Vagina (tissue), 2 donors: ENCODE measurements around the gene RNF223. TPM values are rescaled to one million over a fixed set of nuclear protein-coding genes. Genes with fewer than 3 reads are reported as not detected.
A peak's percentile ranks its signal among the peaks of the same experiment; 100 is the strongest.

Source experiments
- DNase-seq, 2 donors: peaks; one replicate each; pipeline ENCODE4 v3.0.0-alpha.2; 2017; ENCODE audit errors: extremely low spot score in 2 of 2
- H3K27ac ChIP-seq: fragments of 200-600 bp; sonication (generic); one replicate; pipeline ENCODE4 v1.5.1; 2019
- H3K27me3 ChIP-seq: fragments of 200-600 bp; sonication (generic); one replicate; pipeline ENCODE4 v1.5.1; 2019
- H3K36me3 ChIP-seq, 2 donors: fragments of 200-600 bp; sonication (generic); one replicate each; pipeline ENCODE4 v1.5.1; 2017 to 2019
- H3K4me1 ChIP-seq: fragments of 200-600 bp; sonication (generic); one replicate; pipeline ENCODE4 v1.5.1; 2019
- H3K4me3 ChIP-seq, 2 donors: fragments of 200-600 bp; sonication (generic); 1 replicate in 1 of 2; 2 replicates in 1 of 2; pipeline ENCODE4 v1.5.1; 2016 to 2019
- H3K9me3 ChIP-seq: fragments of 200-600 bp; sonication (generic); one replicate; pipeline ENCODE4 v1.5.1; 2019
- POLR2A ChIP-seq, 2 donors: fragments of 450-650 bp; IDR thresholded peaks; one replicate each; pipeline ENCODE4 v1.6.1; 2017; ENCODE audit warnings: antibody characterized with exemption in 2 of 2, mild to moderate bottlenecking in 2 of 2, moderate library complexity in 2 of 2
- POLR2AphosphoS5 ChIP-seq, 2 donors: sonication (generic); formaldehyde crosslinking; IDR thresholded peaks; one replicate each; pipeline ENCODE4 v1.9.0; 2017; ENCODE audit warnings: antibody characterized with exemption in 2 of 2, mild to moderate bottlenecking in 2 of 2, low read depth in 1 of 2; ENCODE audit not compliant: insufficient read depth in 1 of 2
- intact Hi-C: fragments of 100-400 bp; cut with DNase I; formaldehyde crosslinking; loops from one replicate; pipeline ENCODE4 v1.15.1; 2023
- total RNA-seq: library from RNA; depleted of rRNA; stranded (reverse); fragments of >200 nt; gene quantifications from one replicate; pipeline ENCODE4 v1.2.3, GENCODE V29; 2016
- TF ChIP-seq, protein P1 (sequence below), 3 experiments: fragments of 450-650 bp in 2 of 3; fragments of 200-600 bp in 1 of 3; sonication (generic) in 1 of 3; IDR thresholded peaks; one replicate each; pipeline ENCODE4 v1.5.1; 2017 to 2019; ENCODE audit warnings: antibody characterized with exemption in 3 of 3, mild to moderate bottlenecking in 2 of 3, moderate library complexity in 2 of 3

Gene RNF223
- 4.9 TPM for total RNA-seq

DNA sequence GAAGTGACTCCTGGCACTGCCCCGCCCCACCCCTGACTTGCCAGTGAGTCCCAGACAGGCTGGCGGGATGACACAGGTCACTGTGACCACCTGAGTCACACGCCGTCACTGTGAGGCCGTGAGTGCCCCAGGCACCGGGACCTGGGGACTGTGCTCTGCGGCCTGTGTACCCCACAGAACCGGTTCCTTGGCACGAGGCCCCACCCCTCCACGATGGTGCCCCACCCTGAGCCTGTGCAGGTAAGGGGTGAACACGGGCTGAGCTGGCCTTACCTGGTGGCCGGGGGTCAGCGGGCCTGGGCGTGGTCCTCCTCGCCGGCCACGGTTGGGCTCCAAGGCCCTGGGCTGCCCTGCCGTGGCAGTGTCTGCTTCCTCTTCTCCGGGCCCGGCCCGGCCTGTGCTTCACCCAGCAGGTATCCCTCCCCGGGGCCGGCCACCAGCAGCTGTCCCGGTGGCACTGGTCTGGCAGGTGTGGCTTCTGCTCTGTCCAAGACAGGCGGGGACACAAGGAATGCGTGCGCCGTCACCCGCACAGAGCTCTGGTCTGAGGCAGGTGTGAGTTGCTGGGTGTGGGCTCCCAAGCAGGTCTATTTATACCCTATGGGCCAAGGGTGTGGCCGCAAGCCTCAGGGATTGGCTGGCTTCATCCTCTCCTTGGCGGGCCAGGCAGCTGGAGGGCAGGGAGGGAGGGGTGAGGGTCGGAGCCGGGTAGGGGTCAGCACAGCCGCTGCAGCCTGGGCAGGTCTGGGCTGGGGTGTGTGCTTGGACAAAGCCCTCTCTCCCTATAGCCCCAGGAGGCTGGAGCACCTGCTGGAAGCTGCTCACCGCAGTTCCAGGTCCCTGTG is at the start of gene RNF223:
Gene RNF223, minus strand, starts transcription at position 564 of the 845 bp plus-strand sequence. CDS start 1,740 bp downstream, outside the sequence.
- Histone ChIP-seq H3K27ac (peak within 1 kb of the TSS; percentile 39), H3K9me3 (no peaks in the 10 kb centered on the region), H3K27me3 (no peaks in the 10 kb centered on the region), H3K4me3 (peak within 1 kb of the TSS in 1 of 2 donors; percentile 26), H3K4me1 (peaks cover 9% of the 10 kb centered on the region), H3K36me3 (no peaks in the 10 kb centered on the region)
- TF ChIP-seq, protein P1, sequence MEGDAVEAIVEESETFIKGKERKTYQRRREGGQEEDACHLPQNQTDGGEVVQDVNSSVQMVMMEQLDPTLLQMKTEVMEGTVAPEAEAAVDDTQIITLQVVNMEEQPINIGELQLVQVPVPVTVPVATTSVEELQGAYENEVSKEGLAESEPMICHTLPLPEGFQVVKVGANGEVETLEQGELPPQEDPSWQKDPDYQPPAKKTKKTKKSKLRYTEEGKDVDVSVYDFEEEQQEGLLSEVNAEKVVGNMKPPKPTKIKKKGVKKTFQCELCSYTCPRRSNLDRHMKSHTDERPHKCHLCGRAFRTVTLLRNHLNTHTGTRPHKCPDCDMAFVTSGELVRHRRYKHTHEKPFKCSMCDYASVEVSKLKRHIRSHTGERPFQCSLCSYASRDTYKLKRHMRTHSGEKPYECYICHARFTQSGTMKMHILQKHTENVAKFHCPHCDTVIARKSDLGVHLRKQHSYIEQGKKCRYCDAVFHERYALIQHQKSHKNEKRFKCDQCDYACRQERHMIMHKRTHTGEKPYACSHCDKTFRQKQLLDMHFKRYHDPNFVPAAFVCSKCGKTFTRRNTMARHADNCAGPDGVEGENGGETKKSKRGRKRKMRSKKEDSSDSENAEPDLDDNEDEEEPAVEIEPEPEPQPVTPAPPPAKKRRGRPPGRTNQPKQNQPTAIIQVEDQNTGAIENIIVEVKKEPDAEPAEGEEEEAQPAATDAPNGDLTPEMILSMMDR (IDR thresholded peaks at IDR 0.05) = no peak
- no peak for TF ChIP-seq POLR2A (IDR thresholded peaks at IDR 0.05)
- TF ChIP-seq POLR2AphosphoS5 (IDR thresholded peaks at IDR 0.05; ENCODE audit: insufficient read depth in 1 of 2, low read depth in 1 of 2) = peak in 1 of 2 donors; percentile 47
- intact Hi-C loops = no loop called here
- DNase-seq = no peak

DNA sequence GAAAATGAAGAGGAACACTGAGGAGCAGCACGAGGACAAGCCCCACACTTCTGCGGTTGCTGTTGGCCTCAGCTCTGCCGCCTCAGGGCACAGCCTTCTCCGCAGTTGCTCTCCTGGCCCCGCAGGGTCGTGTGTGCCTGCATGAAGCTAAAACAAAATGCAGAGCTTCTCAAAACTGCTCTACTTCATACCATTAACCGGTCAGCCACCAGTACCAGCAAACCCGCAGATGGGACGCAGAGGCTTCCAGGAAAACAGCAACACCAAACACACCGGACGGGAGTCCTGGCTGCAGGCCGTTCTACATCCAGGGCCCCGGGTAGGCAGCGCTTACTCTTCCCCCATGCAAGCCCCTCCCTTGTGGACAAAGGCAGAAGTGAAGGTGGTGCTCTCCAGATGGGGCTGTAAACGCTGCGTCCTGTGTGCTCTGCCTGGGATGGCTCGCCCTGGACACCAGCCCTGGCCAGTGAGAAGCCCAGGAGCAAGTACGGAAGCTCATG is 48.9 kb upstream of the RNF223 start:
- Histone ChIP-seq H3K36me3 (no peaks in the 10 kb centered on the region), H3K27ac (no peak overlapping the region), H3K4me1 (peaks cover 11% of the 10 kb centered on the region), H3K4me3 (no peak overlapping the region), H3K27me3 (no peaks in the 10 kb centered on the region), H3K9me3 (no peaks in the 10 kb centered on the region)
- TF ChIP-seq POLR2A (IDR thresholded peaks at IDR 0.05) (no peak), POLR2AphosphoS5 (IDR thresholded peaks at IDR 0.05; ENCODE audit: insufficient read depth in 1 of 2, low read depth in 1 of 2) (no peak)
- TF ChIP-seq, protein P1 (IDR thresholded peaks at IDR 0.05) = no peak
- no peak for DNase-seq
- intact Hi-C loops = loop anchor here (5.0 to 10.0 kb wide), 2 partner anchors 112 to 169 kb away; partner anchors contain the start of genes B3GALT6 and SDF4

DNA sequence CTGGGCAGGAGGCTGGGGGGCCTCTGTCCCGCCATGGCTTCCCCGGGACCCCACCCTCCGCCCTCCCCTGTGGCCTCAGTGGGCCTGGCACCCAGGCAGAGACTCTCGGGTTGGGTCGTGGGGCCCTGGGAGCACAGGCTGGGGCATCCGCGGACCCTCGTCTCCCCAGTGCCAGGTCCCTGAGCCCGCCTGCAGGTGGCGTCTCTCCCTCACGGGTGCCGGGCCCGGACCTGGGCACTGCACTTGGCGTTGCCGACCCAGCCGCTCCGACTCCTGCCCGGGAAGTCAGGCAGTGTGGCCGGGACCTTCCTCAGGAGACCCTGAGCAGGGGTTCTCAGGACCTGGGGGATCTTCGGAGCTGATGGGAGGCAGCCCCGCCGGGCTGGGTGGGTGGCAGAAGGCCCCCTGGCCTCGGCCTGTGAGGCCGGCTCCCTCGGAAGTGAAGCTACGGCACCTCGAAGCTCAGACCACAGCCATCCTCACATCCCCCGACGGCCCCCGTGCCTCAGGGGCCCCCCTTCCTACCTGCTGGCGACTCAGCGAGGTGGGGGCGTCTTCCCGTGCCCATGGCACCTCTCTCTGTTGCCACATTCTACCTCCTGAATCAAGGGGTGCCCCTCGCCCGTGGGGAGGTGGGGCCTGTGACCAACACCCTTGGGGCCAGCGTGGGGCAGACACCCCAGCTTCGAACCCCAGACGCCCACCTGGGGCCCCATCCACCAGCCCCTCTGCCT is 48.1 kb upstream of the RNF223 start:
- Histone ChIP-seq H3K36me3 (no peaks in the 10 kb centered on the region), H3K27ac (no peak overlapping the region), H3K27me3 (no peaks in the 10 kb centered on the region), H3K4me3 (peak overlapping the region in 1 of 2 donors; percentile 20), H3K9me3 (no peaks in the 10 kb centered on the region), H3K4me1 (peaks cover 11% of the 10 kb centered on the region)
- intact Hi-C loops = loop anchor here (5.0 to 10.0 kb wide), 2 partner anchors 113 to 170 kb away; partner anchors contain the start of genes B3GALT6 and SDF4
- no peak for DNase-seq
- TF ChIP-seq, protein P1 (IDR thresholded peaks at IDR 0.05) = peak; percentile 80 to 96 (median 82)
- TF ChIP-seq POLR2A (IDR thresholded peaks at IDR 0.05) = no peak
- peak in 1 of 2 donors; percentile 22 for TF ChIP-seq POLR2AphosphoS5 (IDR thresholded peaks at IDR 0.05; ENCODE audit: insufficient read depth in 1 of 2, low read depth in 1 of 2)

DNA sequence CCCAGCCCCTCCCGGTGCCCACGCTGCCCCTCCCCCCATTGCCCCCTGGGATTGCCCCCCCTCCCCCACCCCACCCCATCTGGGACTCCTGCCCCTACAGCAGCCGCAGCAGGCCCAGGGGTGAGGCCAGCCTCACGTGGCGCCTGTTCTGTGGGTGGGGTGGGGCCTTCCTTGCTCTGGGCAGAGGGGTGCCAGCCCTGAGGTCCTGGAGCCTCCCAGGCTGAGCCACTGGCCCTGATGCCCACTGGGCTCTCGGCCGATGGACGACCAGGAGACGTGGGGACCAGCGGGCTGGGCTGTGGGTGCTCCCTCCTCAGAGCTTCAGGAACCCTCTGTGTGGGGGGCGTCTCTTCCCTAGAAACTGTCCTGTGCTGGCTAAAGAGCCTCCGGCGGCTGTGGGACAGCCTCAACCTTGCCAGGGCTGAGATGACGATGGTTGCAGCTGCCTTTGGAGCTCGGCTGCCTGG is 47.5 kb upstream of the RNF223 start:
- no peak for DNase-seq
- TF ChIP-seq POLR2A (IDR thresholded peaks at IDR 0.05) (no peak), POLR2AphosphoS5 (IDR thresholded peaks at IDR 0.05; ENCODE audit: insufficient read depth in 1 of 2, low read depth in 1 of 2) (no peak)
- TF ChIP-seq, protein P1 (IDR thresholded peaks at IDR 0.05) = no peak
- no peaks in the 10 kb centered on the region for H3K9me3 ChIP-seq
- peaks cover 16% of the 10 kb centered on the region for H3K4me1 ChIP-seq
- no peak overlapping the region for H3K4me3 ChIP-seq
- no peaks in the 10 kb centered on the region for H3K36me3 ChIP-seq
- H3K27ac ChIP-seq = no peak overlapping the region
- intact Hi-C loops = loop anchor here (5.0 to 10.0 kb wide), 2 partner anchors 113 to 171 kb away; partner anchors contain the start of genes B3GALT6 and SDF4
- no peaks in the 10 kb centered on the region for H3K27me3 ChIP-seq
